Endothelial cell of umbilical vein (primary cell): ENCODE measurements around the gene IGF2BP2. TPM values are rescaled to one million over a fixed set of nuclear protein-coding genes. Genes with fewer than 3 reads are reported as not detected.

Experiments used
- BruUV-seq: library from RNA; stranded (reverse); fragments of 400-500 nt; replicated peaks from 2 replicates; lab custom pipeline; 2021; lab: Mats Ljungman, UMichigan
- CTCF ChIA-PET: fragments of 300-600, 350-600 bp; sonication (Branson Sonifier 250); formaldehyde crosslinking; loops from one replicate; lab custom pipeline; 2021; ENCODE audit warnings: antibody characterized with exemption, inconsistent platforms; lab: Charles Lee
- POLR2A ChIA-PET: fragments of 300-600, 350-600 bp; sonication (Branson Sonifier 250); formaldehyde crosslinking; loops from one replicate; lab custom pipeline; 2021; ENCODE audit warnings: antibody characterized with exemption, inconsistent platforms; lab: Charles Lee
- DNase-seq: peaks from one replicate; pipeline ENCODE4 v3.0.0-alpha.2; 2011; ENCODE audit warnings: low read depth, low spot score
- FAIRE-seq: peaks from 2 replicates; lab custom pipeline; 2011; peaks lifted over from hg19 to GRCh38; lab: Jason Lieb, UNC
- H2AFZ ChIP-seq: 2 replicates; pipeline ENCODE4 v1.6.0; 2012; ENCODE audit warnings: low read depth, low read length, control low read depth, inconsistent platforms
- H3K27ac ChIP-seq: 2 replicates; pipeline ENCODE4 v1.5.1; 2011; ENCODE audit warnings: low read depth, mild to moderate bottlenecking, control low read depth, low read length, moderate library complexity; ENCODE audit not compliant: insufficient read depth
- H3K27me3 ChIP-seq, 2 experiments: 2 replicates each; pipeline versions ENCODE4 v1.6.0 to v1.6.1; 2011; ENCODE audit warnings: low read length in 2 of 2, mixed read lengths in 1 of 2; ENCODE audit not compliant: control insufficient read depth in 2 of 2, insufficient read depth in 2 of 2
- H3K36me3 ChIP-seq, 2 experiments: 2 replicates in 1 of 2; 3 replicates in 1 of 2; pipeline ENCODE4 v1.5.1; 2011; ENCODE audit warnings: low read length in 2 of 2, mild to moderate bottlenecking in 1 of 2, moderate library complexity in 1 of 2; ENCODE audit not compliant: control insufficient read depth in 2 of 2, insufficient read depth in 2 of 2; ENCODE audit errors: extremely low read depth in 1 of 2
- H3K4me1 ChIP-seq: 3 replicates; pipeline ENCODE4 v1.5.1; 2011; ENCODE audit warnings: mild to moderate bottlenecking, low read length; ENCODE audit not compliant: control insufficient read depth, insufficient read depth; ENCODE audit errors: extremely low read depth
- H3K4me2 ChIP-seq: 2 replicates; pipeline ENCODE4 v1.6.1; 2011; ENCODE audit warnings: low read length, control low read depth, mixed read lengths; ENCODE audit not compliant: insufficient read depth
- H3K4me3 ChIP-seq, 3 experiments: fragments of 200-600 bp in 1 of 3; sonication (generic), shearing (Covaris generic) in 1 of 3; replicated peaks in 1 of 3; 2 replicates each; pipeline ENCODE4 v1.5.1; 2011 to 2016; ENCODE audit warnings: control low read depth in 3 of 3, low read length in 3 of 3, mild to moderate bottlenecking in 2 of 3, inconsistent platforms in 1 of 3, low read depth in 1 of 3, moderate library complexity in 1 of 3; ENCODE audit not compliant: insufficient read depth in 1 of 3
- H3K79me2 ChIP-seq: 2 replicates; pipeline ENCODE4 v1.6.0; 2012; ENCODE audit warnings: low read length, inconsistent platforms; ENCODE audit not compliant: control insufficient read depth, insufficient read depth
- H3K9ac ChIP-seq: replicated peaks from 2 replicates; pipeline ENCODE3; 2011; ENCODE audit warnings: low read length, control low read depth; ENCODE audit not compliant: insufficient read depth; ENCODE audit errors: extremely low read depth
- H3K9me1 ChIP-seq: replicated peaks from 3 replicates; pipeline ENCODE4 v1.6.0; 2011; ENCODE audit warnings: mild to moderate bottlenecking, low read length; ENCODE audit not compliant: control insufficient read depth, insufficient read depth; ENCODE audit errors: extremely low read depth
- H3K9me3 ChIP-seq: replicated peaks from 2 replicates; pipeline ENCODE4 v1.5.1; 2012; ENCODE audit warnings: low read length, inconsistent platforms; ENCODE audit not compliant: control insufficient read depth, insufficient read depth
- H4K20me1 ChIP-seq: replicated peaks from 2 replicates; pipeline ENCODE3; 2011; ENCODE audit warnings: mild to moderate bottlenecking, low read length; ENCODE audit not compliant: control insufficient read depth, insufficient read depth; ENCODE audit errors: extremely low read depth
- EZH2 ChIP-seq: IDR thresholded peaks from 2 replicates; pipeline ENCODE4 v1.6.1; 2012; ENCODE audit warnings: borderline replicate concordance, low read depth, mild to moderate bottlenecking, moderate library complexity, low read length, inconsistent platforms; ENCODE audit not compliant: severe bottlenecking
- FOS ChIP-seq: IDR thresholded peaks from 2 replicates; pipeline ENCODE4 v1.6.1; 2011; ENCODE audit warnings: mild to moderate bottlenecking, low read length, moderate library complexity, borderline replicate concordance; ENCODE audit not compliant: insufficient read depth
- GATA2 ChIP-seq: IDR thresholded peaks from 2 replicates; pipeline ENCODE4 v1.7.0; 2011; ENCODE audit warnings: low read depth, mild to moderate bottlenecking, moderate library complexity, mixed read lengths, low read length; ENCODE audit not compliant: insufficient read length, insufficient read depth
- JUN ChIP-seq: IDR thresholded peaks from 2 replicates; pipeline ENCODE4 v1.6.1; 2011; ENCODE audit warnings: borderline replicate concordance, low read depth; ENCODE audit not compliant: insufficient read length, insufficient read depth
- MYC ChIP-seq: IDR thresholded peaks from one replicate; pipeline ENCODE4 v1.6.1; 2011; ENCODE audit warnings: mild to moderate bottlenecking, low read depth, low read length
- POLR2A ChIP-seq: IDR thresholded peaks from 2 replicates; pipeline ENCODE4 v1.6.1; 2012; ENCODE audit warnings: low read depth, mild to moderate bottlenecking, control low read depth, low read length
- POLR2AphosphoS5 ChIP-seq: IDR thresholded peaks from 2 replicates; pipeline ENCODE4 v1.6.1; 2012; ENCODE audit warnings: low read depth, mild to moderate bottlenecking, control low read depth, low read length, moderate library complexity; ENCODE audit not compliant: insufficient read depth
- dilution Hi-C: fragments of 300-500 bp; cut with MboI; formaldehyde crosslinking; loops from one replicate; pipeline ENCODE4 v1.15.0; 2019; ENCODE audit warnings: low sequenced_read_pairs; ENCODE audit not compliant: extremely low pct_ligation_motif_present
- intact Hi-C: fragments of 100-400 bp; cut with micrococcal nuclease; formaldehyde crosslinking; loops from one replicate; pipeline ENCODE4 v1.10.0; 2022
- polyA plus RNA-seq, 4 experiments: library from polyadenylated mRNA; depleted of rRNA in 3 of 4; stranded (reverse) in 3 of 4; unstranded in 1 of 4; fragments of >200 nt; gene quantifications; 2 replicates each; pipeline versions ENCODE4 v1.2.1 to v1.2.3, GENCODE V29; 2011 to 2012; ENCODE audit warnings: missing spikeins in 1 of 4
- total RNA-seq: library from RNA; stranded (reverse); gene quantifications from 2 replicates; pipeline ENCODE4 v1.2.3, GENCODE V29; 2021
- TF ChIP-seq, protein P1 (sequence below), 2 donors: IDR thresholded peaks; 1 replicate in 1 of 2; 2 replicates in 1 of 2; pipeline ENCODE4 v1.5.1; 2011; ENCODE audit warnings: low read length in 2 of 2, mild to moderate bottlenecking in 2 of 2, moderate library complexity in 2 of 2, control low read depth in 1 of 2, inconsistent platforms in 1 of 2, low read depth in 1 of 2; ENCODE audit not compliant: insufficient read depth in 1 of 2; ENCODE audit errors: extremely low read depth in 1 of 2
- TF ChIP-seq, protein P2 (sequence below): IDR thresholded peaks from 2 replicates; pipeline ENCODE4 v1.6.1; 2011; ENCODE audit not compliant: insufficient read depth, insufficient read length

Gene IGF2BP2
- total and polyA plus RNA-seq, 2 donors (not counting 3 experiments of a cell fraction or from before 2014, with no cell fraction given): 10.7 to 130 TPM

DNA sequence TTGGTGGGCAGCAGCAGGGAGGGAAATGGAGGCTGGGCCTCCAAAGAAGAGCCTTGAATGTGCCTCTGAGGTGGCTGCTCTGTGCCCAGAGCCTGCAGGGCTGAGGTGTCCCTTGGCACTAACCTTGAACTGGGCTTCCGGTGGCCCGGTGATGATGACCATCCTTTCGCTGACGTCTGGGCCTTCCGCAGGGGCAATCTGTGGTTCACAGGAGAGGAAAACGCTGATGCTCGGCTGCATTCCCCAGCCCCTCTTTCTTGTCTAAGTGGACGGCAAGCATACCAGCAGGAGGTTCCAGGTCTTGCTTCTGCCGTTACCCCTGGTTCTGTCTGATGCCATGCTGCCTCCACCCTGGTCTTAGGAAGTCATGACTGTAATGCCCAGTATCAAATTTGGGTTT lies 172.9 kb downstream of the IGF2BP2 start:
- intact Hi-C loops (loop anchor here (10.0 kb wide), 1 partner anchor 893 kb away; the partner anchor contains the start of gene CRYGS), dilution Hi-C loops (no loop called here)
- H3K4me1 ChIP-seq: peaks cover 17% of the 10 kb centered on the region
- H3K9me3 ChIP-seq: no peaks in the 10 kb centered on the region
- H3K4me2 ChIP-seq: no peak overlapping the region
- no peaks in the 10 kb centered on the region for H3K79me2 ChIP-seq
- no peaks in the 10 kb centered on the region for H3K27me3 ChIP-seq
- BruUV-seq: no TSS peak
- H2AFZ ChIP-seq: no peak overlapping the region
- POLR2A ChIA-PET: no interaction called here
- H3K9me1 ChIP-seq: no peaks in the 10 kb centered on the region
- peaks cover 26 to 40% of the 10 kb centered on the region in 2 experiments for H3K36me3 ChIP-seq
- FAIRE-seq (no peak), DNase-seq (no peak)
- no peak overlapping the region for H3K27ac ChIP-seq
- CTCF ChIA-PET: interaction anchor here (1.4 to 3.5 kb wide), 2 partner anchors 8 to 292 kb away, joined by 4 to 12 read pairs; no protein-coding TSS in a partner anchor
- TF ChIP-seq, protein P1, sequence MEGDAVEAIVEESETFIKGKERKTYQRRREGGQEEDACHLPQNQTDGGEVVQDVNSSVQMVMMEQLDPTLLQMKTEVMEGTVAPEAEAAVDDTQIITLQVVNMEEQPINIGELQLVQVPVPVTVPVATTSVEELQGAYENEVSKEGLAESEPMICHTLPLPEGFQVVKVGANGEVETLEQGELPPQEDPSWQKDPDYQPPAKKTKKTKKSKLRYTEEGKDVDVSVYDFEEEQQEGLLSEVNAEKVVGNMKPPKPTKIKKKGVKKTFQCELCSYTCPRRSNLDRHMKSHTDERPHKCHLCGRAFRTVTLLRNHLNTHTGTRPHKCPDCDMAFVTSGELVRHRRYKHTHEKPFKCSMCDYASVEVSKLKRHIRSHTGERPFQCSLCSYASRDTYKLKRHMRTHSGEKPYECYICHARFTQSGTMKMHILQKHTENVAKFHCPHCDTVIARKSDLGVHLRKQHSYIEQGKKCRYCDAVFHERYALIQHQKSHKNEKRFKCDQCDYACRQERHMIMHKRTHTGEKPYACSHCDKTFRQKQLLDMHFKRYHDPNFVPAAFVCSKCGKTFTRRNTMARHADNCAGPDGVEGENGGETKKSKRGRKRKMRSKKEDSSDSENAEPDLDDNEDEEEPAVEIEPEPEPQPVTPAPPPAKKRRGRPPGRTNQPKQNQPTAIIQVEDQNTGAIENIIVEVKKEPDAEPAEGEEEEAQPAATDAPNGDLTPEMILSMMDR (IDR thresholded peaks at IDR 0.05; ENCODE audit: extremely low read depth in 1 of 2, insufficient read depth in 1 of 2, low read depth in 1 of 2, low read length in 2 of 2): no peak
- TF ChIP-seq FOS (no peak), POLR2A (no peak), GATA2 (no peak), JUN (no peak), EZH2 (no peak), POLR2AphosphoS5 (no peak), MYC (no peak)
- TF ChIP-seq, protein P2, sequence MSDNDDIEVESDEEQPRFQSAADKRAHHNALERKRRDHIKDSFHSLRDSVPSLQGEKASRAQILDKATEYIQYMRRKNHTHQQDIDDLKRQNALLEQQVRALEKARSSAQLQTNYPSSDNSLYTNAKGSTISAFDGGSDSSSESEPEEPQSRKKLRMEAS: no peak
- H3K4me3 ChIP-seq: no peak overlapping the region
- no peak overlapping the region for H3K9ac ChIP-seq
- H4K20me1 ChIP-seq: no peaks in the 10 kb centered on the region
